Measurements from ENCODE around the gene IGSF9B.

The IGSF9B gene

DNA sequence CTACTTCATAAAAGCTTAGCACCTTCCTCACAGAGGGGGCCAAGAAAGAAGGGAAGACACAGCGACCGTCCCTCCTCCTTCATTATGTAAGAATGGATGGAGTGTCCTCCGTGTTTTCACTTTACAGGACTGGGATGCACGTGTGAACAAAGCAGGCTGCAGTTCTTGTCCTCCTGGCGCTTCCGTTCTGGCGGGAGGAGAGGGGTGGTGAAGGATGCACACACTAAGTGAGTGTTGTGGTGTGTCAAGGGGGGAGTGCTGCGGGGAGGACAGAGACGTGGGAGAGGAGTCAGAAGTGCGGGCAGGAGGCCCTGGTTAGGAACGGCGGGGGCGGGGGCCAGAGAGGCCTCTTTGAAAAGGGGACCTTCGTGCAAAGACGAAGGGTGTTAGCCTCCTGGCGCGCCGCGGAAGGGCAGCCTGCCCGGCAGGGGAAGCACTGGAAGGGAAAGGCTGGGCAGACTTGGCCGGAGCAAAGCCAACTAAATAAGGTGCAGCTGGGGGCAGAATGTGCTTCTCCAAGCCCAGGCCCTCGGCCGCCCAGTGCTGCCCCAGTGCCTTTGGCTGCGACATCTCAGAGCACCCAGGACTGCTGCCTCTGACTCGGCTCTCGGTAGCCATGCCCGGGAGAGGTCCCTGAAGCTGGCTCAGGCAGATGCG, 27.0 kb upstream of the IGSF9B start:
- no peaks in the 10 kb centered on the region for H3K9me3 ChIP-seq (ENCODE audit: low read length)
- no peak overlapping the region for H3K27ac ChIP-seq (ENCODE audit: low read depth, low read length)
- no peaks in the 10 kb centered on the region for H3K27me3 ChIP-seq (ENCODE audit: control insufficient read depth in 1 of 2, insufficient read depth in 2 of 2, low read length in 2 of 2)
- no peak overlapping the region for H3K9ac ChIP-seq (ENCODE audit: low read length)
- H3K4me3 ChIP-seq (ENCODE audit: low read depth in 1 of 2, low read length in 2 of 2) = no peak overlapping the region
- H3K4me1 ChIP-seq (ENCODE audit: insufficient read depth, low read length) = no peaks in the 10 kb centered on the region
- H3K36me3 ChIP-seq (ENCODE audit: insufficient read depth, low read length) = no peaks in the 10 kb centered on the region

DNA sequence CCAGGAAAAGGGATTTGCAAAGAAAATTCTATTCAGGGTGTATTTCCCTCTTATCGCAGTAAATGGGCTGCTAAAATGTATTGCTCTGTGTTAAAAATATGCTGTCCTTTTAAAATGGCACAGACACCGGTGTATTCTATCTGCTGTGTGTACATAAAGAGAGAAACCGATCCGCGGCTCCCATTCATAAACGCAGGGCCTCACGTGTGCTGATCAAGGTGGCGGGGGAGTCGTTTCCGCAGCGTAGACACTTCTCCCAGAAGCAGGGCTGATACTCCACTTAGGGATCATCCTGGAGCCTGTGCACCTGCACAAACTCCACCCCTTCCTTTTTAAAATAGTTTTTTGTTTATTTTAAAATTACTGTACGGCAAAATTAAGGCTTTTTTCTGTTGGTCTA, 26.1 kb upstream of the IGSF9B start:
- H3K27ac ChIP-seq (ENCODE audit: low read depth, low read length) = no peak overlapping the region
- H3K4me3 ChIP-seq (ENCODE audit: low read depth in 1 of 2, low read length in 2 of 2) = no peak overlapping the region

DNA sequence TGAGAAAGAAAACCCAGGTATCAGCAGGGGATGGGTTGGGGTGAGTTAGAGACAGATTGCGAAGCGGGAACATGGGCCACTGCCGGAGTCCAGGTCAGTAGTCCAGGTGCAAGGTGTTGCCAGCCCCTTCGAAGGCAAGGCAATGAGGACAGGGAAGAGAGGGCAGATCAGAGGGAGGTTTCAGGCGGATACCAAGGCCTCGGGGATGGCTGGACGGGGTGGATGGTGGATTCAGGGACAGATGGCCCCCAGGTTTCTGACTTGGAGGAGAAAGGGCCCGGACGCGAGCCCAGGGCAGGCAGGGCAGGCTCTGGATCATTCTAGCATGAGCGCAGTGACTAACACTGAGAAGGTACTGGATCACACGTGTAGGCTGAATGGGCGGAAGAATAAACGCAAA, 25.4 kb upstream of the IGSF9B start:
- H3K27me3 ChIP-seq (ENCODE audit: control insufficient read depth in 1 of 2, insufficient read depth in 2 of 2, low read length in 2 of 2) = peaks cover 0 to 3% of the 10 kb centered on the region in 2 donors
- no peaks in the 10 kb centered on the region for H3K4me1 ChIP-seq (ENCODE audit: insufficient read depth, low read length)

More for the DNA sequence above, 26.1 kb upstream of the IGSF9B start:
- H3K27me3 ChIP-seq (ENCODE audit: control insufficient read depth in 1 of 2, insufficient read depth in 2 of 2, low read length in 2 of 2) = no peaks in the 10 kb centered on the region
- H3K36me3 ChIP-seq (ENCODE audit: insufficient read depth, low read length) = no peaks in the 10 kb centered on the region
- H3K4me1 ChIP-seq (ENCODE audit: insufficient read depth, low read length) = no peaks in the 10 kb centered on the region
- H3K9ac ChIP-seq (ENCODE audit: low read length) = no peak overlapping the region
- no peaks in the 10 kb centered on the region for H3K9me3 ChIP-seq (ENCODE audit: low read length)

DNA sequence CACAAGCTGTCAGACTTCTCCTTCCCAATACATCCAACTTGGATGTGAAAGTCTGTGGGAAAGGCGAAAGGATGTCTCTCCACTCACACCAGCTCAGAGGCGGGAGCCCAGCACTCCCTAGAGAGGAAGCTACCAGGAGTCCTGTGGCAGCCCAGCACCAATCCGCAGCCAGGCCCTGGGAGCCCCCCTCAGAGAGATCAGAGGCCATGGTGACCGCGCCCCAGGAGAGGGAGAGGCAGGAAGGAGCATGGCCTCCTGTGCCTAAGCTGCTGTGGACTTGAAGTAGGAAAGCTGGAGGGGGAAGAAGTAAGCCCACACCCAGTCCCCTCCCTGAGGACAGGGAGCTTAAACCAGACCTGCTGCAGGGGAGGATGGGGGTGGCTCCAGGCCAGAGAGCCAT, 24.4 kb upstream of the IGSF9B start:
- no peak overlapping the region for H3K27ac ChIP-seq (ENCODE audit: low read depth, low read length)
- no peaks in the 10 kb centered on the region for H3K36me3 ChIP-seq (ENCODE audit: insufficient read depth, low read length)
- H3K27me3 ChIP-seq (ENCODE audit: control insufficient read depth in 1 of 2, insufficient read depth in 2 of 2, low read length in 2 of 2) = peaks cover 0 to 9% of the 10 kb centered on the region in 2 donors
- no peaks in the 10 kb centered on the region for H3K9me3 ChIP-seq (ENCODE audit: low read length)
- H3K9ac ChIP-seq (ENCODE audit: low read length) = no peak overlapping the region
- H3K4me1 ChIP-seq (ENCODE audit: insufficient read depth, low read length) = no peaks in the 10 kb centered on the region
- H3K4me3 ChIP-seq (ENCODE audit: low read depth in 1 of 2, low read length in 2 of 2) = no peak overlapping the region

More for the DNA sequence above, 25.4 kb upstream of the IGSF9B start:
- Histone ChIP-seq H3K36me3 (ENCODE audit: insufficient read depth, low read length) (no peaks in the 10 kb centered on the region), H3K9ac (ENCODE audit: low read length) (no peak overlapping the region), H3K4me3 (ENCODE audit: low read depth in 1 of 2, low read length in 2 of 2) (no peak overlapping the region), H3K27ac (ENCODE audit: low read depth, low read length) (no peak overlapping the region), H3K9me3 (ENCODE audit: low read length) (no peaks in the 10 kb centered on the region)

GRCh38 chr11:133980665-133981064, 23.9 kb upstream of the IGSF9B start:
- H3K27me3 ChIP-seq (ENCODE audit: control insufficient read depth in 1 of 2, insufficient read depth in 2 of 2, low read length in 2 of 2) = peaks cover 0 to 9% of the 10 kb centered on the region in 2 donors
- no peak overlapping the region for H3K9ac ChIP-seq (ENCODE audit: low read length)
- H3K27ac ChIP-seq (ENCODE audit: low read depth, low read length) = no peak overlapping the region

GRCh38 chr11:133978794-133979193, 22.0 kb upstream of the IGSF9B start:
- Histone ChIP-seq H3K9me3 (ENCODE audit: low read length) (no peaks in the 10 kb centered on the region), H3K27me3 (ENCODE audit: control insufficient read depth in 1 of 2, insufficient read depth in 2 of 2, low read length in 2 of 2) (peaks cover 0 to 9% of the 10 kb centered on the region in 2 donors), H3K36me3 (ENCODE audit: insufficient read depth, low read length) (no peaks in the 10 kb centered on the region), H3K4me3 (ENCODE audit: low read depth in 1 of 2, low read length in 2 of 2) (no peak overlapping the region), H3K27ac (ENCODE audit: low read depth, low read length) (no peak overlapping the region), H3K9ac (ENCODE audit: low read length) (no peak overlapping the region), H3K4me1 (ENCODE audit: insufficient read depth, low read length) (no peaks in the 10 kb centered on the region)

More at GRCh38 chr11:133980665-133981064, 23.9 kb upstream of the IGSF9B start:
- no peaks in the 10 kb centered on the region for H3K36me3 ChIP-seq (ENCODE audit: insufficient read depth, low read length)
- H3K9me3 ChIP-seq (ENCODE audit: low read length) = no peaks in the 10 kb centered on the region
- H3K4me3 ChIP-seq (ENCODE audit: low read depth in 1 of 2, low read length in 2 of 2) = no peak overlapping the region
- H3K4me1 ChIP-seq (ENCODE audit: insufficient read depth, low read length) = no peaks in the 10 kb centered on the region

DNA sequence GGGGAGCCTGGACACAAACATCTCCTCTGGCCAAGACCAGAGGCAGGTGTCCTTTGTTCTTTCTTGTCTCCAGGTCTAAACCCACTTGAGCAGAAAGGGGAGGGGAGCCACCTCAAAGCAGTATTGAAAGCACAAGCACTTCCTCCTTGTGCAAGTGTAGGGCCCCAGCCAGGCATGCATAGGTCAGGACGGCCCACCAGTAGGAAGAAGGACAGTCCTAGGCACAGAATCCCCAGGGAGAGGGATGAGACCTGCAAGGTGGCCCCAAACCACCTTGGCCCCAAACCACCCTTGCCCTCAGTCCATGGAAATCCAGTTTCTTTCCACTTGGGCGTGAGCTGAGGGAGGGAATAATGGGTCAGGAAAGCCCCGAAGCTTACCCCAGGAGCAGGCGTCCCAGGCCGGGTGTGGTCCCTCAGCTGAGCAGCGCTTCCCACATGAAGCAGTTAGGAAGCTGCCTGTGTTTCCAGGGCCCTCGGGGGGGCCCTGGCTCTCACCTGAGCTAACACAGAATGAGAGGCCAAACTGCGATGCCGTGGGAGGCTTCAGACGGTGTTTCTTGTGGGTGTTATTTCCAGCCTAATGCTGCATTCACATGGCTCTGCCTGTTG, 20.4 kb upstream of the IGSF9B start:
- Histone ChIP-seq H3K9ac (ENCODE audit: low read length) (no peak overlapping the region), H3K27me3 (ENCODE audit: control insufficient read depth in 1 of 2, insufficient read depth in 2 of 2, low read length in 2 of 2) (peaks cover 0 to 9% of the 10 kb centered on the region in 2 donors), H3K4me3 (ENCODE audit: low read depth in 1 of 2, low read length in 2 of 2) (no peak overlapping the region), H3K36me3 (ENCODE audit: insufficient read depth, low read length) (no peaks in the 10 kb centered on the region), H3K4me1 (ENCODE audit: insufficient read depth, low read length) (no peaks in the 10 kb centered on the region), H3K27ac (ENCODE audit: low read depth, low read length) (no peak overlapping the region), H3K9me3 (ENCODE audit: low read length) (no peaks in the 10 kb centered on the region)

- Histone ChIP-seq H3K9me3 (ENCODE audit: low read length) (no peaks in the 10 kb centered on the region), H3K9ac (ENCODE audit: low read length) (no peak overlapping the region), H3K27ac (ENCODE audit: low read depth, low read length) (no peak overlapping the region), H3K36me3 (ENCODE audit: insufficient read depth, low read length) (no peaks in the 10 kb centered on the region), H3K4me1 (ENCODE audit: insufficient read depth, low read length) (no peaks in the 10 kb centered on the region), H3K27me3 (ENCODE audit: control insufficient read depth in 1 of 2, insufficient read depth in 2 of 2, low read length in 2 of 2) (peaks cover 0 to 9% of the 10 kb centered on the region in 2 donors), H3K4me3 (ENCODE audit: low read depth in 1 of 2, low read length in 2 of 2) (no peak overlapping the region)
Observed at GRCh38 chr11:133975488-133975849, 18.7 kb upstream of the IGSF9B start.

DNA sequence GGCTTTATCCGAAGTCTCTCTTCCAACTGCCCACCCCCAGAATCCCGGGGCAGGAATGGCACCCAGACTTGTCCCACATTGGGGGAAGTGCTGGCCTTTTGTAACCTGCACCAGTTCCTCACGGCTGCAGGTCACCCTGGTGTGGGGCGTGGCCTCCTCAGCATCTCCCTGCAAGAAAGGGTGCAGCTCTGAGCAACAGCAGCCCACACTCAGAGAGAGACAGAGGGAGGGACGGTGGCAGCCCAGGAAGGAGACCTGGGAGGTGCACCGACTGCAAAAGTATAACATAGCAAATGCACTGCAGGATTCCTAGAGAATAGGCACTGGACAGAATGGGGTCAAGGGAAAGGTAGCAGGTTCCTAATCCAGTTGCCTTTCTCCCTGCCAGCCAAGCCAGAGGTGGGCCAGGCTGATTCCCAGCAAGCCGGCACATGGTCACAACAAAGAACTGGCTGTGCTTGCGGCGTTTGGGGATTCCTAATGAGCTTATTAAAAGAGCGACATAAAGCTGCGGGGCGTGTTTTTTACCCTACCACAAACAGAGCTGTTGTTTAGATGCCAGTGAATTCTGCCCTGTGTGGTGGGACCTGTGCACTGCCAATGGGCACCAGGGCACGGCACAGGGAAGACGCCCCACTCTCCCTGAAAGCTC, 18.2 kb upstream of the IGSF9B start:
- no peak overlapping the region for H3K27ac ChIP-seq (ENCODE audit: low read depth, low read length)
- H3K9ac ChIP-seq (ENCODE audit: low read length) = no peak overlapping the region
- H3K9me3 ChIP-seq (ENCODE audit: low read length) = no peaks in the 10 kb centered on the region
- H3K27me3 ChIP-seq (ENCODE audit: control insufficient read depth in 1 of 2, insufficient read depth in 2 of 2, low read length in 2 of 2) = peaks cover 0 to 9% of the 10 kb centered on the region in 2 donors
- H3K4me1 ChIP-seq (ENCODE audit: insufficient read depth, low read length) = no peaks in the 10 kb centered on the region
- no peak overlapping the region for H3K4me3 ChIP-seq (ENCODE audit: low read depth in 1 of 2, low read length in 2 of 2)
- no peaks in the 10 kb centered on the region for H3K36me3 ChIP-seq (ENCODE audit: insufficient read depth, low read length)

DNA sequence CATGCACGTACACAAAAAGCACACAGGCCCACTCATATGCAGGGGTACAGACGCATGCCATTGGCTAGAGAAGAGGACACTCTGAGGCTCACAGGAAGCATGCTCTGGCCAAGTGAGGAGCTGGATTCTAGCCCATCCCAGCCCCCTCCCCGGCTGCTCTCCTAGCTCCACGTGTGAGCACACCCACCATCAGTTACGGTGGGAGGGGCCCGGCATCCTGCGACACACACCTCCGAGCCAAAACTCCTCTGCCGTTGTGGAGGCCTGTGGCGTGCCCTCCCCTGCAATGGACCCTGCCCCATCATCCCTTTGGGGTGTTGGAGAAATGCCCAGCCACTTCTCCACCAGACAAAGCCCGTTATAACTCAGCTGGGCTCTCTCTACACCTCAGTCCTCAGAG, 15.1 kb upstream of the IGSF9B start:
- Histone ChIP-seq H3K9ac (ENCODE audit: low read length) (no peak overlapping the region), H3K36me3 (ENCODE audit: insufficient read depth, low read length) (no peaks in the 10 kb centered on the region), H3K27me3 (ENCODE audit: control insufficient read depth in 1 of 2, insufficient read depth in 2 of 2, low read length in 2 of 2) (peaks cover 0 to 7% of the 10 kb centered on the region in 2 donors)

GRCh38 chr11:133969112-133969511, 12.3 kb upstream of the IGSF9B start:
- peaks cover 0 to 4% of the 10 kb centered on the region in 2 donors for H3K27me3 ChIP-seq (ENCODE audit: control insufficient read depth in 1 of 2, insufficient read depth in 2 of 2, low read length in 2 of 2)
- H3K9ac ChIP-seq (ENCODE audit: low read length) = no peak overlapping the region
- no peaks in the 10 kb centered on the region for H3K9me3 ChIP-seq (ENCODE audit: low read length)
- peaks cover 26% of the 10 kb centered on the region for H3K4me1 ChIP-seq (ENCODE audit: insufficient read depth, low read length)
- H3K27ac ChIP-seq (ENCODE audit: low read depth, low read length) = no peak overlapping the region
- H3K4me3 ChIP-seq (ENCODE audit: low read depth in 1 of 2, low read length in 2 of 2) = no peak overlapping the region
- no peaks in the 10 kb centered on the region for H3K36me3 ChIP-seq (ENCODE audit: insufficient read depth, low read length)

More for the DNA sequence above, 15.1 kb upstream of the IGSF9B start:
- H3K4me3 ChIP-seq (ENCODE audit: low read depth in 1 of 2, low read length in 2 of 2) = no peak overlapping the region
- no peak overlapping the region for H3K27ac ChIP-seq (ENCODE audit: low read depth, low read length)
- no peaks in the 10 kb centered on the region for H3K9me3 ChIP-seq (ENCODE audit: low read length)
- peaks cover 3% of the 10 kb centered on the region for H3K4me1 ChIP-seq (ENCODE audit: insufficient read depth, low read length)
